ENCODE results near the gene CKB. TPM values are rescaled to one million over a fixed set of nuclear protein-coding genes. Genes with fewer than 3 reads are reported as not detected.

Gene CKB
- total and polyA plus RNA-seq, 2 experiments from 2014 or later: 18.5 to 28.0 TPM

- Histone ChIP-seq H3K4me3 (no peak overlapping the region), H3K79me2 (ENCODE audit: insufficient read depth) (peaks cover 61% of the 10 kb centered on the region), H3K27me3 (replicated peaks; ENCODE audit: insufficient read depth) (no peaks in the 10 kb centered on the region), H4K20me1 (ENCODE audit: insufficient read depth) (no peaks in the 10 kb centered on the region), H3K9ac (no peak overlapping the region), H3K4me2 (ENCODE audit: unreplicated experiment) (no peak overlapping the region), H3F3A (ENCODE audit: insufficient read depth) (peaks cover 58% of the 10 kb centered on the region), H3K27ac (no peak overlapping the region), H2AFZ (no peak overlapping the region), H3K9me3 (ENCODE audit: low read depth) (no peaks in the 10 kb centered on the region), H3K4me1 (ENCODE audit: insufficient read depth) (peaks cover 43% of the 10 kb centered on the region), H3K36me3 (ENCODE audit: low read depth) (peaks cover 23% of the 10 kb centered on the region), H3K9me2 (ENCODE audit: insufficient read depth) (no peaks in the 10 kb centered on the region)
- DNase-seq: no peak
- WGBS, 2 experiments (ENCODE audit: low coverage in 1 of 2, low lambda C conversion rate in 2 of 2, missing lambda C conversion rate in 2 of 2): 89 to 93% methylated on average over 15 of the region's 15 CpGs
- TF ChIP-seq EZH2 (IDR thresholded peaks at IDR 0.05; ENCODE audit: insufficient read depth, poor library complexity, severe bottlenecking): no peak
- TF ChIP-seq EZH2phosphoT487 (IDR thresholded peaks at IDR 0.05; ENCODE audit: insufficient read depth, low read depth): no peak
- in situ Hi-C loops (cut with MboI): no loop called here
Observed at GRCh38 chr14:103555559-103556337, 33.1 kb upstream of the CKB start.

DNA sequence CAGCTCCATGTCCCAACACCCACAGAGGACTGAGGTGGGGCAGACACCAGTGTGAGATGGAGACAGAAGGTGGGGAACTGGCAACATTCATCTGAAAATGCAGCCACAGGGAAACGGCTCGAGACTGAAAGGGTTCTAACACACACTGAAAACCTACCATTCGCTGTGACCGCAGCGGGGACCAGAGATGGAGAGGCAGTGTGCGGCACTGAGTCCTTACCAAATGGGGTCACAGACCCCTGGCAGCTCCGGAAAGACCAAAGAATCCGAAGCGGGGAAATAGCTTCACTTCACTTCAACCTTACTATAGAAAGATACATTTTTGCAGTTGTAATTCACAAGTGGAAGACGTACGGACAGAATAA, 30.2 kb upstream of the CKB start:
- Histone ChIP-seq H4K20me1 (ENCODE audit: insufficient read depth) (no peaks in the 10 kb centered on the region), H3K36me3 (ENCODE audit: low read depth) (no peaks in the 10 kb centered on the region), H3K4me2 (ENCODE audit: unreplicated experiment) (no peak overlapping the region), H3K27me3 (replicated peaks; ENCODE audit: insufficient read depth) (no peaks in the 10 kb centered on the region), H3K9me2 (ENCODE audit: insufficient read depth) (no peaks in the 10 kb centered on the region), H2AFZ (0 out of 2 replicates have a peak overlapping the region, but pooled peaks have one; percentile 65), H3K9ac (peak overlapping the region; percentile 74; the same call in 1 of the 2 replicates), H3K79me2 (ENCODE audit: insufficient read depth) (peaks cover 34% of the 10 kb centered on the region), H3K4me3 (no peak overlapping the region), H3K9me3 (ENCODE audit: low read depth) (no peaks in the 10 kb centered on the region), H3F3A (ENCODE audit: insufficient read depth) (peaks cover 32% of the 10 kb centered on the region), H3K27ac (peak overlapping the region; percentile 90), H3K4me1 (ENCODE audit: insufficient read depth) (peaks cover 34% of the 10 kb centered on the region)
- in situ Hi-C loops (cut with MboI): no loop called here
- 87 to 88% methylated on average over 11 of the region's 11 CpGs for WGBS, 2 experiments (ENCODE audit: low coverage in 1 of 2, low lambda C conversion rate in 2 of 2, missing lambda C conversion rate in 2 of 2)
- TF ChIP-seq EZH2phosphoT487 (IDR thresholded peaks at IDR 0.05; ENCODE audit: insufficient read depth, low read depth): no peak
- no peak for TF ChIP-seq EZH2 (IDR thresholded peaks at IDR 0.05; ENCODE audit: insufficient read depth, poor library complexity, severe bottlenecking)
- no peak for DNase-seq

DNA sequence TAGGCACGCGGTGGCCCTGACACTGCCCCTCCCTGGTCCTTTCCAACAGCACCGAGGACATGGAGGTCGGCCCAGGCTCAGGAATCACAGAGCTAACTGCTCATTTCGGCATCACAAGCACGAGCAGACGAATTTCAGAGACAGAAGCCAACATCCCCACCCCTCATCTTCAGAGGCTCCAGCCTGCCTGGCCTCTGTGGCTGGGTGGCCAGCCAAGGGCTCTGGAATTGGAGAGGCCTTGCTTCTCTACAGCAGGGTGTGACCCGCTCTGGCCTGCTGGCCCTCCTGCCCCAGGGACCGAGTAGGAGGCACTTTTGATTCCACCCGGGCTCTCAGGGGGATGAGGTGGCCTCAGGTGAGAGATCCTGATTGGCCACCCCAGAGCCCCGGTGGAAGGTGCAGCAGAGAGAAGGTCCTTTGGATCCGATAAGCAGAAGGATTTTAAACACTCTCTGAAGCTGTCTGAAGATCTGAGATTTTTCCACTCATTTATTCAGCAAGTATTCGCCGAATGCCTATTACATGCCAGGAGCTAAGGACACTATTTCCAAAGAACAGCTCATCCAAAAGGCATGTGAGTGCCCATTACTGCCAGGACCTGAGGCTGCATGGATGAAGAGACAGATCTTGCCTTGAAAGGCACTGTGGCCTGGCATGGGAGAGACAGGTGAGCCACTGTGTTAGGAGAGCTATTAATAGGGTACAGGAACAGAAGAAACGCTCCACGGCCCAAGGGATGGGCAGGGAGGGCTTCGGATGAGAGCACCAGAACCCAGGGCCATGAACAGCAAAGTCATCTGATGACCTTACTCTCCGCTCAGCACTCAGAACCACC, 29.6 kb upstream of the CKB start:
- peak overlapping the region; percentile 74 for H3K9ac ChIP-seq
- peak overlapping the region; percentile 65 for H2AFZ ChIP-seq
- peak overlapping the region; percentile 9 for H3K4me3 ChIP-seq
- H3F3A ChIP-seq (ENCODE audit: insufficient read depth): peaks cover 26% of the 10 kb centered on the region
- H3K79me2 ChIP-seq (ENCODE audit: insufficient read depth): peaks cover 28% of the 10 kb centered on the region
- H3K36me3 ChIP-seq (ENCODE audit: low read depth): no peaks in the 10 kb centered on the region
- TF ChIP-seq EZH2 (IDR thresholded peaks at IDR 0.05; ENCODE audit: insufficient read depth, poor library complexity, severe bottlenecking): no peak
- no peak for TF ChIP-seq EZH2phosphoT487 (IDR thresholded peaks at IDR 0.05; ENCODE audit: insufficient read depth, low read depth)
- peak overlapping the region; percentile 50 for H3K4me2 ChIP-seq (ENCODE audit: unreplicated experiment)
- no peaks in the 10 kb centered on the region for H3K27me3 ChIP-seq (replicated peaks; ENCODE audit: insufficient read depth)
- peak overlapping the region; percentile 90 for H3K27ac ChIP-seq
- no peaks in the 10 kb centered on the region for H3K9me2 ChIP-seq (ENCODE audit: insufficient read depth)
- WGBS, 2 experiments (ENCODE audit: low coverage in 1 of 2, low lambda C conversion rate in 2 of 2, missing lambda C conversion rate in 2 of 2): 9 to 15% methylated on average over 18 of the region's 18 CpGs
- no peaks in the 10 kb centered on the region for H4K20me1 ChIP-seq (ENCODE audit: insufficient read depth)
- H3K9me3 ChIP-seq (ENCODE audit: low read depth): no peaks in the 10 kb centered on the region
- in situ Hi-C loops (cut with MboI): no loop called here
- H3K4me1 ChIP-seq (ENCODE audit: insufficient read depth): peaks cover 29% of the 10 kb centered on the region
- DNase-seq: peak; percentile 86

DNA sequence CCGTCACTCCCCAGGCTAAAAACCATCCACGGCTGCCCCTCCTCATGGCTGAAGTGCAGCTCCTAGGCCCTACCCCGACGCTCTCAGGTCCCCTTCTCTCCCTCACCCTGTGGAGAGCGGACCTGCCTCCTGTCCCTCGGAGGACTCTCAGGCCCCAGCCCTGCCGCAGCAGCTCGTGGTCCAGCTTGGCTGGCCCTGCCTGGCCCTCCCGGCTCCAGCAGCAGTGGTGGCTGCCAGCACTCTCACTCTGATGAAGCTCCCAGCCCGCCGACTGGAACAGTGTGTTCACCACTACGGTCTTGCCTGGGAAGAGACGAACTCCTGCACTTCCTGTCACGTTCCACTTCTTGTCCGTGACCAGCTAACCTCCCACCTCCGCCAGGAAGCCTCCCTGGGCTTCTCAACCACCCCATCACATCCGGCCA, 28.7 kb upstream of the CKB start:
- H4K20me1 ChIP-seq (ENCODE audit: insufficient read depth): no peaks in the 10 kb centered on the region
- TF ChIP-seq EZH2phosphoT487 (IDR thresholded peaks at IDR 0.05; ENCODE audit: insufficient read depth, low read depth): no peak
- TF ChIP-seq EZH2 (IDR thresholded peaks at IDR 0.05; ENCODE audit: insufficient read depth, poor library complexity, severe bottlenecking): no peak
- H3K36me3 ChIP-seq (ENCODE audit: low read depth): no peaks in the 10 kb centered on the region
- H3F3A ChIP-seq (ENCODE audit: insufficient read depth): peaks cover 17% of the 10 kb centered on the region
- in situ Hi-C loops (cut with MboI): no loop called here
- peak overlapping the region; percentile 90 for H3K27ac ChIP-seq
- peak overlapping the region; percentile 50 for H3K4me2 ChIP-seq (ENCODE audit: unreplicated experiment)
- no peaks in the 10 kb centered on the region for H3K9me3 ChIP-seq (ENCODE audit: low read depth)
- peak overlapping the region; percentile 74 for H3K9ac ChIP-seq
- peaks cover 29% of the 10 kb centered on the region for H3K4me1 ChIP-seq (ENCODE audit: insufficient read depth)
- DNase-seq: peak; percentile 70
- H3K9me2 ChIP-seq (ENCODE audit: insufficient read depth): no peaks in the 10 kb centered on the region
- WGBS, 2 experiments (ENCODE audit: low coverage in 1 of 2, low lambda C conversion rate in 2 of 2, missing lambda C conversion rate in 2 of 2): 18 to 22% methylated on average over 17 of the region's 17 CpGs
- H3K4me3 ChIP-seq: peak overlapping the region; percentile 9; the same call in 1 of the 2 replicates
- peak overlapping the region; percentile 65 for H2AFZ ChIP-seq
- H3K79me2 ChIP-seq (ENCODE audit: insufficient read depth): peaks cover 19% of the 10 kb centered on the region
- no peaks in the 10 kb centered on the region for H3K27me3 ChIP-seq (replicated peaks; ENCODE audit: insufficient read depth)
